Transverse colon (tissue), 4 donors: Measurements from ENCODE around the gene CRHBP. TPM values are rescaled to one million over a fixed set of nuclear protein-coding genes. Genes with fewer than 3 reads are reported as not detected.

Source experiments
- DNase-seq: peaks from one replicate; pipeline ENCODE4 v3.0.0-alpha.2; 2019
- H3K27ac ChIP-seq, 4 donors: fragments of 200-600 bp; sonication (generic); 2 replicates each; pipeline ENCODE4 v1.5.1; 2016 to 2018; ENCODE audit warnings: inconsistent platforms in 4 of 4
- H3K27me3 ChIP-seq: fragments of 200-600 bp; sonication (generic); 2 replicates; pipeline ENCODE4 v1.5.1; 2017; ENCODE audit warnings: inconsistent platforms
- H3K36me3 ChIP-seq, 4 donors: fragments of 200-600 bp; sonication (generic); 2 replicates each; pipeline ENCODE4 v1.5.1; 2017 to 2019; ENCODE audit warnings: inconsistent platforms in 4 of 4
- H3K4me1 ChIP-seq, 4 donors: fragments of 200-600 bp; sonication (generic); 2 replicates each; pipeline ENCODE4 v1.5.1; 2017 to 2020; ENCODE audit warnings: inconsistent platforms in 4 of 4
- H3K4me3 ChIP-seq, 4 donors: fragments of 200-600 bp; sonication (generic); 1 replicate in 1 of 4; 2 replicates in 3 of 4; pipeline versions ENCODE4 v1.5.1 to v1.6.1; 2017 to 2019; ENCODE audit warnings: inconsistent platforms in 4 of 4
- H3K9me3 ChIP-seq, 2 donors: fragments of 200-600 bp; sonication (generic); 2 replicates each; pipeline ENCODE4 v1.5.1; 2017 to 2019; ENCODE audit warnings: inconsistent platforms in 2 of 2
- CTCF ChIP-seq, 5 experiments: fragments of 200-600 bp in 3 of 5; fragments of 450-650 bp in 2 of 5; sonication (generic) in 3 of 5; IDR thresholded peaks; 1 replicate in 2 of 5; 2 replicates in 3 of 5; pipeline ENCODE4 v1.5.1; 2016 to 2017; ENCODE audit warnings: antibody characterized with exemption in 5 of 5, inconsistent platforms in 3 of 5, mild to moderate bottlenecking in 2 of 5, moderate library complexity in 1 of 5
- EP300 ChIP-seq: sonication (generic); formaldehyde crosslinking; IDR thresholded peaks from one replicate; pipeline ENCODE4 v1.6.1; 2017; ENCODE audit warnings: antibody characterized with exemption, low read depth
- POLR2A ChIP-seq: fragments of 450-650 bp; IDR thresholded peaks from one replicate; pipeline ENCODE4 v1.6.1; 2016; ENCODE audit warnings: antibody characterized with exemption, mild to moderate bottlenecking, moderate library complexity
- POLR2AphosphoS5 ChIP-seq, 3 donors: sonication (generic); formaldehyde crosslinking; IDR thresholded peaks; one replicate each; pipeline ENCODE4 v1.6.1; 2016; ENCODE audit warnings: antibody characterized with exemption in 3 of 3
- WGBS, 2 donors: methylation state at CpG; one replicate each; pipeline ENCODE4 v1.1.5; 2018; ENCODE audit warnings: low coverage in 1 of 2; 5-methylcytosine and 5-hydroxymethylcytosine counted together
- in situ Hi-C, 4 donors: fragments of 200-750 bp; cut with MboI; loops; one replicate each; pipeline versions ENCODE4 v1.15.0 to v1.15.1; 2017; ENCODE audit warnings: low sequenced_read_pairs in 3 of 4, low pct_ligation_motif_present in 1 of 4, low pct_unique_long_range_greater_than_20kb in 1 of 4
- intact Hi-C: fragments of 100-400 bp; cut with DNase I; formaldehyde crosslinking; loops from one replicate; pipeline ENCODE4 v1.15.1; 2023; ENCODE audit warnings: low total_unique reads
- total RNA-seq, 4 donors: library from RNA; depleted of rRNA; stranded (reverse); fragments of >200 nt; gene quantifications; one replicate each; pipeline ENCODE4 v1.1.0, GENCODE V29; 2016

The CRHBP gene
- total RNA-seq, 4 donors from 2014 or later, result 0.79 TPM; not detected in 3

DNA sequence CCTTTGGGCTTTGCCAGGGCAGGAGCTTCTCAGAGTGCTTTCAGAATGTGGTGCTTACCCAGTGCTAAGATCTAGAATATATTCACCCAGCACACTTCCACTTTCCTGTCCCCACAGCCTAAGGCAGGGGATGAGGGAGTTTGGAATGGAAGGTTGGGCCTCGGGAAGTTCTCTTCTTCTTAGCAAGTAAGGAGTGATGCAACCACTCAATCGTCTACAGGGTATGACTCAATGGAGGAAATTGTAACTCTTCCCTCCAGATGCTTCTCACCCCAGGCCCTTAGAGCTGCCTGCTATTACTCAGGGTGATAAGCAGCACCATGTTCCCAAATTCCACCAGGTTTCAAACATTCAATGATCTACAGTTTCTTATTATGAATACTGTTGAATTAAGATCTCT, 46.6 kb downstream of the CRHBP start:
- no peaks in the 10 kb centered on the region for H3K36me3 ChIP-seq
- in situ Hi-C loops, result no loop called here
- no peak overlapping the region for H3K27ac ChIP-seq
- intact Hi-C loops, result no loop called here
- H3K27me3 ChIP-seq, result no peaks in the 10 kb centered on the region
- H3K4me3 ChIP-seq, result no peak overlapping the region
- TF ChIP-seq POLR2AphosphoS5 (IDR thresholded peaks at IDR 0.05), result no peak
- no peak for TF ChIP-seq EP300
- TF ChIP-seq POLR2A, result no peak
- no peak for TF ChIP-seq CTCF (IDR thresholded peaks at IDR 0.05)
- 80% methylated on average over 2 of the region's 2 CpGs; no CpG with 5 or more reads in 1 of the 2 donors for WGBS, 2 donors
- DNase-seq, result no peak
- H3K9me3 ChIP-seq, result no peaks in the 10 kb centered on the region
- no peaks in the 10 kb centered on the region for H3K4me1 ChIP-seq

DNA sequence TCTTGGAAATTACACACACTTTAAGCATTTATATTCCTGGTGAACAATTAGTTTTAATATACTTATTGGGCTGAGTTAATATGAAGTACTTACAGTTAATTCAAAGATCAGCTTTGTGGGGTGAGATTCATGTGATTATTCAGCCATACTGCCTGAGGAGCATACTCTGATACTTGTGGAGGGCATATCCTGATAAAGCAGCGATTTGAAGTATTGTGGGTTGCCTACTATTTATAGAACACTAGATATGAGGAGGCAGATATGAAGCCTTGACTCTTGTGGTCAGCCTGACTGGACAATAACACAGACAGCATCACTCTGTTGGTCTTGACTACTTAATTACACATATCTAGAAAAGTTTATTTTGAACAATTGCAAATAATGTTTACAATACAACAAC, 50.4 kb downstream of the CRHBP start:
- intact Hi-C loops (no loop called here), in situ Hi-C loops (loop anchor here in 1 of 4 donors (25.0 kb wide), 1 partner anchor 391 kb away; the partner anchor contains the start of gene F2RL2)
- H3K27ac ChIP-seq, result no peak overlapping the region
- no peaks in the 10 kb centered on the region for H3K4me1 ChIP-seq
- H3K9me3 ChIP-seq, result no peaks in the 10 kb centered on the region
- TF ChIP-seq POLR2AphosphoS5 (IDR thresholded peaks at IDR 0.05) (no peak), EP300 (no peak), CTCF (IDR thresholded peaks at IDR 0.05) (no peak), POLR2A (no peak)
- DNase-seq, result no peak
- peaks cover 9% of the 10 kb centered on the region for H3K27me3 ChIP-seq
- no peak overlapping the region for H3K4me3 ChIP-seq
- WGBS, 2 donors, result 20 to 63% methylated on average over 1 of the region's 1 CpG
- H3K36me3 ChIP-seq, result no peaks in the 10 kb centered on the region

- H3K36me3 ChIP-seq, result no peaks in the 10 kb centered on the region
- TF ChIP-seq POLR2A (no peak), CTCF (IDR thresholded peaks at IDR 0.05) (no peak), POLR2AphosphoS5 (IDR thresholded peaks at IDR 0.05) (no peak), EP300 (no peak)
- 78 to 82% methylated on average over 2 of the region's 2 CpGs for WGBS, 2 donors
These were observed 53.3 kb downstream of the CRHBP start for GRCh38 chr5:77006124-77006523.

DNA sequence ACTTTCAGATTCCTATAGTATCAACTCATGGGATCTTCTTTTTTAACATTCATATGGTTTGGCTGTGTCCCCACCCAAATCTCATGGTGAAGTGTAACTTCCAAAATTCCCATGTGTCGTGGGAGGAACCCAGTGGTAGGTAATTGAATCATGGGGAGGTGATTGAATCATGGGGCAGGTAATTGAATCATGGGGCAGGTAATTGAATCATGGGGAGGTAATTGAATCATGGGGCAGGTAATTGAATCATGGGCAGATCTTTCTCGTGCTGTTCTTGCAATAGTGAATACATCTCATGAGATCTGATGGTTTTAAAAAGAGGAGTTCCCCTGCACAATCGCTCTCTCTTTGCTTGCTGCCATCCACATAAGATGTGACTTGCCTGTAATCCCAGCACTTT, 55.6 kb downstream of the CRHBP start:
- WGBS, 2 donors, result 80 to 81% methylated on average over 1 to 3 of the region's 3 CpGs

More at GRCh38 chr5:77006124-77006523, 53.3 kb downstream of the CRHBP start:
- Histone ChIP-seq H3K4me3 (no peak overlapping the region), H3K4me1 (no peaks in the 10 kb centered on the region), H3K27me3 (peaks cover 9% of the 10 kb centered on the region), H3K9me3 (no peaks in the 10 kb centered on the region), H3K27ac (no peak overlapping the region)
- DNase-seq, result no peak
- in situ Hi-C loops (loop anchor here in 1 of 4 donors (25.0 kb wide), 1 partner anchor 394 kb away; the partner anchor contains the start of gene F2RL2), intact Hi-C loops (no loop called here)

More for the DNA sequence above, 55.6 kb downstream of the CRHBP start:
- TF ChIP-seq EP300, result no peak
- no peak for TF ChIP-seq POLR2A
- TF ChIP-seq CTCF (IDR thresholded peaks at IDR 0.05), result no peak
- no peak for TF ChIP-seq POLR2AphosphoS5 (IDR thresholded peaks at IDR 0.05)
- Histone ChIP-seq H3K27ac (no peak overlapping the region), H3K4me3 (no peak overlapping the region), H3K9me3 (no peaks in the 10 kb centered on the region), H3K27me3 (peaks cover 11% of the 10 kb centered on the region), H3K36me3 (no peaks in the 10 kb centered on the region), H3K4me1 (no peaks in the 10 kb centered on the region)
- in situ Hi-C loops (loop anchor here in 1 of 4 donors (25.0 kb wide), 1 partner anchor 396 kb away; the partner anchor contains the start of gene F2RL2), intact Hi-C loops (no loop called here)
- DNase-seq, result no peak
